ENCODE data around the gene LY6G6F.

Gene LY6G6F

DNA sequence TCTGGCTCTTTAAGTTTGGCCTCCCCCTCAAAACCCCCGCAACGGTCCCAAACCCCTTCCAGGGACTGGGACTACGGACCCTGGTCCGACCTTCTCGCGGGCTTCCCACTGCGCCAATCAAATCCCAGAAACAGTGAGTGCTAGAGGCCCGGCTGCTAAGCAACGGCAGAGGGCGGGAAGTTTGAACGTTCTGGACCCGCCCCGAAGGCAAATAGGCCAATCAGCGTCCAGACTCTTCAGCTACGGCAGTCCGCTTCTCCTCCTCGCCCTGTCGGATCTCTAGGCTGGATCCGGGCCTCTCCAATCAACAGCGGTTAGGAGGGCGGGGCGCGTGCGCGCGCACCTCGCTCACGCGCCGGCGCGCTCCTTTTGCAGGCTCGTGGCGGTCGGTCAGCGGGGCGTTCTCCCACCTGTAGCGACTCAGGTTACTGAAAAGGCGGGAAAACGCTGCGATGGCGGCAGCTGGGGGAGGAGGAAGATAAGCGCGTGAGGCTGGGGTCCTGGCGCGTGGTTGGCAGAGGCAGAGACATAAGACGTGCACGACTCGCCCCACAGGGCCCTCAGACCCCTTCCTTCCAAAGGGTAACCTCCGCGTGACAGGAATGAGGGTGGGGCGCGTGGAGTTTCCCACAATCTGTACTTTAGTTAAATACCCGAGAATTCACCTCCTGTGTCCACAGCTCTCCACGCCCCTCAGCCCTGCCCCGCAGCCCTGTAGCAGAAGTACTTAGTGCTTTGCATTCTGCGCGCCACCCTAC, 33.2 kb downstream of the LY6G6F start, which contains the start of gene MSH5:
Gene MSH5, plus strand, starts transcription at position 367 of the 758 bp plus-strand sequence. CDS start 462 bp downstream, outside the sequence.
- TF ChIP-seq POLR2AphosphoS5 (IDR thresholded peaks at IDR 0.05; ENCODE audit: borderline replicate concordance, low read depth, low read length) (peak; percentile 86), FOXP2 (optimal IDR thresholded peaks at IDR 0.05; ENCODE audit: control extremely low read depth, extremely low read length, insufficient read depth) (no peak), EZH2 (IDR thresholded peaks at IDR 0.05) (no peak)
- peak within 1 kb of the TSS; percentile 96 for H3K9ac ChIP-seq (ENCODE audit: insufficient read length)
- peak within 1 kb of the TSS; percentile 98 for H3K27ac ChIP-seq
- no peaks in the 10 kb centered on the region for H3K9me3 ChIP-seq (ENCODE audit: low read depth, low read length)
- peaks cover 37% of the 10 kb centered on the region for H3K36me3 ChIP-seq (ENCODE audit: insufficient read depth, low read length)
- peak within 1 kb of the TSS; percentile 90 for H3K4me3 ChIP-seq
- DNase-seq (ENCODE audit: low read depth, low spot score): peak; percentile 97

DNA sequence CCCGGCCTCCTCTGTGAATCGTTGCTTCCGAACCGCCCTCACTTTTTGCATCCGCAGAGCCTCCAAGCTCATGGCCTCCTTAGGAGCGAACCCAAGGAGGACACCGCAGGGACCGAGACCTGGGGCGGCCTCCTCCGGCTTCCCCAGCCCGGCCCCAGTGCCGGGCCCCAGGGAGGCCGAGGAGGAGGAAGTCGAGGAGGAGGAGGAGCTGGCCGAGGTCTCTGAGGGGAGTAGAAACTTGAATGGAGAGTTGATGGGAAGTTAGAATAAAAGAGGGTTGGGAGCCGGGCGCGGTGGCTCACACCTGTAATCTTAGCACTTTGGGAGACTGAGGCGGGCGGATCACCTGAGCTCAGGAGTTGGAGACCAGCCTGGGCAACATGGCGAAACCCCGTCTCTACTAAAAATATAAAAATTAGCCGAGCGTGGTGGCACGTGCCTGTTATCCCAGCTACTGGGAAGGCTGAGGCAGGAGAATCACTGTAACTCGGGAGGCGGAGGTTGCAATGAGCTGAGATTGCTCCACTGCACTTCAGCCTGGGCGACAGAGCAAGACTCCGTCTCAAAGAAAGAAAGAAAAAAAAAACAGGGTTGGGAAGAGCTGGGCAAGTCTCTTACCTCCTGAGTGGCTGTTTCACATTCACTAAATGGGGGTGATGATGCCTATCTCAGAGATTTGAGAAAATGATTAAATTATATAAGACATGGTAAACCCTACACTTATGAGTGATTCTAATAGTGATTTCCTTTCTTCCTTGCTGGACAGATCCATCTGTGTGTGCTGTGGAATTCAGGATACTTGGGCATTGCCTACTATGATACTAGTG, 33.9 kb downstream of the LY6G6F start:
- TF ChIP-seq POLR2AphosphoS5 (IDR thresholded peaks at IDR 0.05; ENCODE audit: borderline replicate concordance, low read depth, low read length) (no peak), EZH2 (IDR thresholded peaks at IDR 0.05) (no peak), FOXP2 (optimal IDR thresholded peaks at IDR 0.05; ENCODE audit: control extremely low read depth, extremely low read length, insufficient read depth) (no peak)
- Histone ChIP-seq H3K9me3 (ENCODE audit: low read depth, low read length) (no peaks in the 10 kb centered on the region), H3K27ac (peak overlapping the region; percentile 75), H3K36me3 (ENCODE audit: insufficient read depth, low read length) (peaks cover 40% of the 10 kb centered on the region), H3K4me3 (peak overlapping the region; percentile 90), H3K9ac (ENCODE audit: insufficient read length) (peak overlapping the region; percentile 96)
- no peak for DNase-seq (ENCODE audit: low read depth, low spot score)

DNA sequence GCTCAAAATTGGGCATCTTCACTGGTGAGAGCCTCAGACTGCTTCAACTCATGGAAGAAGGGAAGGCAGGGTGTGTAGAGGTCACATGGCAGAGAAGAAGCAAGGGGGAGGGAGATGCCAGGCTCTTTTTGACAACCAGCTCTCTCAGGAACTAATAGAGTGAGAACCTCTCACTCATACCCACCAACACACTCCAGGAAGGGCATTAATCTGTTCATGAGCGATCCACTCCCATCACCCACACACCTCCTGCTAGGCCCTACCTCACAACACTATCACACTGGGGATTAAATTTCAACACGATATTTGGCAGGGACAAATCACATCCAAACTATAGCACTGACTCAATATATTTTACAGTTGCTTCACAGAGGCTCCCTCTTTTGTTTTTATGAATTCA, 35.1 kb downstream of the LY6G6F start:
- Histone ChIP-seq H3K27ac (no peak overlapping the region), H3K36me3 (ENCODE audit: insufficient read depth, low read length) (peaks cover 43% of the 10 kb centered on the region), H3K9me3 (ENCODE audit: low read depth, low read length) (no peaks in the 10 kb centered on the region), H3K4me3 (no peak overlapping the region), H3K9ac (ENCODE audit: insufficient read length) (no peak overlapping the region)
- TF ChIP-seq POLR2AphosphoS5 (IDR thresholded peaks at IDR 0.05; ENCODE audit: borderline replicate concordance, low read depth, low read length) (no peak), EZH2 (IDR thresholded peaks at IDR 0.05) (no peak), FOXP2 (optimal IDR thresholded peaks at IDR 0.05; ENCODE audit: control extremely low read depth, extremely low read length, insufficient read depth) (no peak)
- no peak for DNase-seq (ENCODE audit: low read depth, low spot score)

DNA sequence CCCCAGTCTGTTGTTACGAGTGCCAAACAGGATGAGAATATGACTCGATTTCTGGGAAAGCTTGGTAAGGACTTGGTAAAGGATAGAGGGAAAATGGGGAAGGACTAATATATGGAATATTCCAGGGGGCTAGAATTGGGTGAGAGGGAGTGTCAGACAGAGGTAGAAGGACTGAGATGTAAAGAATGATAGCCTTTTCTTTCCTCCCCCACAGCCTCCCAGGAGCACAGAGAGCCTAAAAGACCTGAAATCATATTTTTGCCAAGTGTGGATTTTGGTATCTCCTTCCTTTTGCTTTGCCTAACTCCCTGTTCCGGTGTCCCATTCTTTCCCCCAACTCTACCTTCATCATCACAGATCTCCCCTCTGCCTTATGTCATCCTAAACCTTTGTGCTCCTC, 36.2 kb downstream of the LY6G6F start:
- no peaks in the 10 kb centered on the region for H3K9me3 ChIP-seq (ENCODE audit: low read depth, low read length)
- H3K27ac ChIP-seq: no peak overlapping the region
- peaks cover 52% of the 10 kb centered on the region for H3K36me3 ChIP-seq (ENCODE audit: insufficient read depth, low read length)
- H3K9ac ChIP-seq (ENCODE audit: insufficient read length): no peak overlapping the region
- DNase-seq (ENCODE audit: low read depth, low spot score): no peak
- TF ChIP-seq POLR2AphosphoS5 (IDR thresholded peaks at IDR 0.05; ENCODE audit: borderline replicate concordance, low read depth, low read length) (no peak), EZH2 (IDR thresholded peaks at IDR 0.05) (no peak), FOXP2 (optimal IDR thresholded peaks at IDR 0.05; ENCODE audit: control extremely low read depth, extremely low read length, insufficient read depth) (no peak)
- H3K4me3 ChIP-seq: no peak overlapping the region

DNA sequence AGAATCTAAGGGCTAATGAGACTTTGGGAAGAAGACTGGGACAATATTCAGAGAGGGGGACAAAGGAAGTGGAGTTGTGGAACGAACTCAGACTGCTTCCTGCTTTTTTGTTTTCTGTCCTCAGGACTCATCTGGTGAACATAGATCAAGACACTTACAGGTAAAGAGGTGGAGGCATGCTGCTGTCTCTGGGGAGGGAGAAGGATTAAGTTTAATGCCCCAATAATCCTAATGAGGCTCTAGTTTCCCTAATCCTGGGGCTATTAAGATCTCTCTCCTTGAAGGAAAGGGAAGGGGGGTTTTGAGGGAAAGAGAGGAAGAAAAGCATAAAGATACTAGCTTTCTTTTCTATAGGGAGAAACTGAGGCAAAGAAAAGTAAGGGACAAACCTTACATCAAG, 37.8 kb downstream of the LY6G6F start:
- Histone ChIP-seq H3K27ac (0 out of 2 replicates have a peak overlapping the region, but pooled peaks have one; percentile 19), H3K36me3 (ENCODE audit: insufficient read depth, low read length) (peaks cover 54% of the 10 kb centered on the region), H3K4me3 (no peak overlapping the region), H3K9me3 (ENCODE audit: low read depth, low read length) (no peaks in the 10 kb centered on the region), H3K9ac (ENCODE audit: insufficient read length) (no peak overlapping the region)
- no peak for DNase-seq (ENCODE audit: low read depth, low spot score)
- no peak for TF ChIP-seq FOXP2 (optimal IDR thresholded peaks at IDR 0.05; ENCODE audit: control extremely low read depth, extremely low read length, insufficient read depth)
- no peak for TF ChIP-seq POLR2AphosphoS5 (IDR thresholded peaks at IDR 0.05; ENCODE audit: borderline replicate concordance, low read depth, low read length)
- no peak for TF ChIP-seq EZH2 (IDR thresholded peaks at IDR 0.05)

DNA sequence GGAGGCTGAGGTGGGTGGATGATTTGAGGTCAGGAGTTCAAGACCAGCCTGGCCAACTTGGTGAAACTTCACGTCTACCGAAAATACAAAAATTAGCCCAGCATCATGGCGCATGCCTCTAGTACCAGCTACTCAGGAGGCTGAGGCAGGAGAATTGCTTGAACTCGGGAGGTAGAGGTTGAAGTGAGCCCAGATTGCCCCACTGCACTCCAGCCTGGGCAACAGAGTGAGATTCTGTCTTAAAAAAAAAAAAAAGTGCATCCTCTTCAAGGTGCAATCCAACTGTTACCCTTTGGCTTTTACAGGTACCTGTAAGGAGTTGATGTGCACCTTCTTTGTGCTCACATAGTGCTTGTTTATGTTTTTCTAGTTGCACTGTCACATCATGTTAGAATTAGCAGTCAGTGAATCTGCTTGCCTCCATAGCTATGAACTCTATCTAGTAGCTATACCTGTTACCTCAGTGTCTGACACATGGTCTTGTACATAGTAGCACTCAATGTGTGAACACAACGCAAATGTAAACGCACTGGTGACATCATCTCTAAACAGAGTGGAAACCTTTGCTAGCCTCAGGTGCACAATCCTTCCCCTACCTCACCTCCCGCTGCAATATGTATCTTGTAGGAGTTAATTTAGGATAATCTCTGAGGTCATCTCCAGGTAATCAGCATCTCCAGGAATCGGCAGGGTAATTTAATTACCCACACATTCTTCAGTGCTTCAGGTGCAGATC, 42.8 kb downstream of the LY6G6F start:
- Histone ChIP-seq H3K4me3 (no peak overlapping the region), H3K36me3 (ENCODE audit: insufficient read depth, low read length) (peaks cover 27% of the 10 kb centered on the region), H3K9ac (ENCODE audit: insufficient read length) (no peak overlapping the region), H3K27ac (no peak overlapping the region), H3K9me3 (ENCODE audit: low read depth, low read length) (no peaks in the 10 kb centered on the region)
- no peak; the same call in 1 of the 2 replicates for TF ChIP-seq POLR2AphosphoS5 (IDR thresholded peaks at IDR 0.05; ENCODE audit: borderline replicate concordance, low read depth, low read length)
- no peak for TF ChIP-seq EZH2 (IDR thresholded peaks at IDR 0.05)
- TF ChIP-seq FOXP2 (optimal IDR thresholded peaks at IDR 0.05; ENCODE audit: control extremely low read depth, extremely low read length, insufficient read depth): no peak
- no peak for DNase-seq (ENCODE audit: low read depth, low spot score)

DNA sequence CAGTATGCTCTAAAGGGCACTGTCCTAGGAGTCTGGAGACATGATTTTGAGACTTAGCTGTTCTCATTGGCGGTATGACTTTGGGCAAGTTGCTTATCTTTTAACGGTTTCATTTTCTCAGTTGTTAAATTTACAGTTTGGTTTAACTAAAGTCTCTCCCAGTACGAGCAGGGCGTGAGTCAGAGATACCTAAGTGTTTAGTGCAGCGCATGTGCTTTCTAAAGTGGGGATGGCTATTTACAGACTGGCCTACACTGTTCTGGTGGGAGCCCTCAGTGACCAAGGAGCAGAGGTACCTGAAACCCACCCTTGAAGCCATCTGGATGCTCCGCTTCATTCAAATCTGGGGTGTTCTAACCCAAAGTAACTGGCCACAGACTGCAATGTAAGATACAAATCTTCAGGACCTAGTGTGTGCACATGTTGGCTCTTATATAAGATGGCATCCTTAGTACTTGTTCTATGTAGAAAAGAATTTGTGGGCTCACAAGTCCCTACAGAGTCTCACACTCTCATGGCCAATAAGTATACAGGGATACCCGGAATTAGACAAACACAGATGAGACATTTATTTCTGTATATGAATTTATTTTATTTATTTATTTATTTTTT, 43.9 kb downstream of the LY6G6F start:
- DNase-seq (ENCODE audit: low read depth, low spot score): no peak
- no peak for TF ChIP-seq FOXP2 (optimal IDR thresholded peaks at IDR 0.05; ENCODE audit: control extremely low read depth, extremely low read length, insufficient read depth)
- TF ChIP-seq EZH2 (IDR thresholded peaks at IDR 0.05): no peak
- TF ChIP-seq POLR2AphosphoS5 (IDR thresholded peaks at IDR 0.05; ENCODE audit: borderline replicate concordance, low read depth, low read length): no peak
- peaks cover 23% of the 10 kb centered on the region for H3K36me3 ChIP-seq (ENCODE audit: insufficient read depth, low read length)
- no peak overlapping the region for H3K9ac ChIP-seq (ENCODE audit: insufficient read length)
- H3K9me3 ChIP-seq (ENCODE audit: low read depth, low read length): no peaks in the 10 kb centered on the region
- peak overlapping the region; percentile 6; the same call in 1 of the 2 replicates for H3K27ac ChIP-seq
- H3K4me3 ChIP-seq: no peak overlapping the region
